A549 (cell line): ENCODE data around the gene PKHD1.

Experiments used
- BHLHE40 ChIP-seq: IDR thresholded peaks from 2 replicates; pipeline ENCODE4 v1.6.1; 2012; ENCODE audit warnings: low read depth, low read length, inconsistent platforms
- CHD2 ChIP-seq: fragments of 150-350 bp; IDR thresholded peaks from 2 replicates; pipeline ENCODE4 v1.6.1; 2014; ENCODE audit warnings: low read length; ENCODE audit not compliant: partially characterized antibody
- CHD4 ChIP-seq: fragments of 200-600 bp; sonication (generic); IDR thresholded peaks from 2 replicates; pipeline ENCODE4 v1.6.1; 2016; ENCODE audit warnings: antibody characterized with exemption, mild to moderate bottlenecking, borderline replicate concordance
- CTCF ChIP-seq: fragments of >200 bp; sonication (Bioruptor Twin); formaldehyde crosslinking; IDR thresholded peaks from 3 replicates; pipeline ENCODE4 v1.5.1; 2016
- EP300 ChIP-seq, 2 experiments: fragments of >200 bp; sonication (Bioruptor Twin); formaldehyde crosslinking; IDR thresholded peaks; 2 replicates in 1 of 2; 3 replicates in 1 of 2; pipeline ENCODE4 v1.6.1; 2016 to 2017
- ESRRA ChIP-seq: fragments of 150-350 bp; IDR thresholded peaks from 2 replicates; pipeline ENCODE4 v1.6.1; 2014; ENCODE audit warnings: mild to moderate bottlenecking, low read length, borderline replicate concordance
- HMGXB4 ChIP-seq: fragments of 250-450 bp; sonication (Bioruptor Pico); IDR thresholded peaks from 2 replicates; pipeline ENCODE4 v1.5.0; 2021; ENCODE audit warnings: mild to moderate bottlenecking, moderate library complexity, borderline replicate concordance
- HOXA7 ChIP-seq: fragments of 250-450 bp; sonication (Bioruptor Pico); IDR thresholded peaks from 2 replicates; pipeline ENCODE4 v1.5.0; 2020; ENCODE audit warnings: mild to moderate bottlenecking, moderate library complexity
- JUN ChIP-seq, 2 experiments: fragments of >200 bp; sonication (Bioruptor Twin); formaldehyde crosslinking; IDR thresholded peaks; 2 replicates in 1 of 2; 3 replicates in 1 of 2; pipeline ENCODE4 v1.6.1; 2016 to 2017
- JUNB ChIP-seq: fragments of >200 bp; sonication (Bioruptor Twin); formaldehyde crosslinking; IDR thresholded peaks from 2 replicates; pipeline ENCODE4 v1.6.1; 2016
- MAFK ChIP-seq: fragments of 450-650 bp; IDR thresholded peaks from 2 replicates; pipeline ENCODE4 v1.6.1; 2014; ENCODE audit not compliant: partially characterized antibody
- POLR2A ChIP-seq: IDR thresholded peaks from 2 replicates; pipeline ENCODE4 v1.6.1; 2012; ENCODE audit warnings: mild to moderate bottlenecking, low read length
- RAD21 ChIP-seq, 2 experiments: fragments of >200 bp in 1 of 2; sonication (Bioruptor Twin) in 1 of 2; formaldehyde crosslinking in 1 of 2; IDR thresholded peaks in 1 of 2; conservative IDR thresholded peaks in 1 of 2; 2 replicates in 1 of 2; 3 replicates in 1 of 2; pipeline ENCODE4 v1.6.1; 2012 to 2018; ENCODE audit warnings: inconsistent platforms in 1 of 2
- TF ChIP-seq, protein P1 (sequence below): IDR thresholded peaks from 2 replicates; pipeline ENCODE4 v1.6.1; 2012

- TF ChIP-seq JUN (IDR thresholded peaks at IDR 0.05) (no peak), CHD2 (no peak), EP300 (IDR thresholded peaks at IDR 0.05) (no peak), CTCF (no peak), POLR2A (no peak), BHLHE40 (no peak), CHD4 (no peak), MAFK (no peak), RAD21 (conservative IDR thresholded peaks at IDR 0.05 in 1 of 2, IDR thresholded peaks at IDR 0.05 in 1 of 2) (no peak), HMGXB4 (CRISPR knock-in tag) (no peak), HOXA7 (CRISPR knock-in tag) (no peak), ESRRA (no peak), JUNB (no peak)
- TF ChIP-seq, protein P1, sequence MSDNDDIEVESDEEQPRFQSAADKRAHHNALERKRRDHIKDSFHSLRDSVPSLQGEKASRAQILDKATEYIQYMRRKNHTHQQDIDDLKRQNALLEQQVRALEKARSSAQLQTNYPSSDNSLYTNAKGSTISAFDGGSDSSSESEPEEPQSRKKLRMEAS: no peak
These were observed 412.1 kb downstream of the PKHD1 start for GRCh38 chr6:51675020-51675921.
